NT2/D1 (cell line): ENCODE results near the gene ARL6IP4.

ENCODE experiments used
- YY1 ChIP-seq: IDR thresholded peaks from 2 replicates; pipeline ENCODE4 v1.6.1; 2011; ENCODE audit not compliant: insufficient read length, insufficient read depth
- ZNF274 ChIP-seq: IDR thresholded peaks from 2 replicates; pipeline ENCODE4 v1.6.1; 2011; ENCODE audit warnings: mild to moderate bottlenecking, low read depth, low read length

- TF ChIP-seq YY1, result no peak
- no peak for TF ChIP-seq ZNF274
Observed at GRCh38 chr12:123004287-123004686, 23.8 kb downstream of the ARL6IP4 start.
